Stimulated activated CD8-positive, alpha-beta memory T cell treated with anti-CD3 and anti-CD28 coated beads, Interleukin-2, amount 100 ng/mL, for 48 hours (primary cell): ENCODE data around the gene CTCFL.
"Not testable (repeated sequence)": the region's sequence is repeated elsewhere in the genome, so short reads cannot be mapped to it uniquely, and the experiment has no call there.

Experiments
- DNase-seq, 2 donors: peaks; one replicate each; pipeline ENCODE4 v3.0.0-alpha.2; 2020; ENCODE audit warnings: low read depth in 2 of 2

The CTCFL gene

GRCh38 chr20:57508831-57509230, 16.1 kb downstream of the CTCFL start:
- DNase-seq = no peak

- DNase-seq = no peak
Observed at GRCh38 chr20:57508381-57508780, 16.6 kb downstream of the CTCFL start.

- no peak for DNase-seq
Observed at GRCh38 chr20:57507477-57507876, 17.5 kb downstream of the CTCFL start.

GRCh38 chr20:57505979-57506378, 19.0 kb downstream of the CTCFL start:
- no peak for DNase-seq

- DNase-seq = no peak
Observed at GRCh38 chr20:57504411-57504810, 20.5 kb downstream of the CTCFL start.

- no peak for DNase-seq
Observed at GRCh38 chr20:57503035-57503658, 21.8 kb downstream of the CTCFL start.

- DNase-seq = no peak
Observed at GRCh38 chr20:57502336-57502700, 22.6 kb downstream of the CTCFL start.

GRCh38 chr20:57501461-57502335, 23.2 kb downstream of the CTCFL start:
- no peak for DNase-seq

GRCh38 chr20:57500962-57501361, 24.0 kb downstream of the CTCFL start:
- no peak for DNase-seq

GRCh38 chr20:57500235-57500634, 24.7 kb downstream of the CTCFL start:
- no peak for DNase-seq

GRCh38 chr20:57499676-57500075, 25.3 kb downstream of the CTCFL start:
- no peak for DNase-seq

- peak; percentile 15 to 21 for DNase-seq
Observed at GRCh38 chr20:57498425-57499400, 26.2 kb downstream of the CTCFL start.

GRCh38 chr20:57496592-57496991, 28.3 kb downstream of the CTCFL start:
- no peak for DNase-seq

- DNase-seq = no peak
Observed at GRCh38 chr20:57495978-57496377, 29.0 kb downstream of the CTCFL start.

- no peak for DNase-seq
Observed at GRCh38 chr20:57493091-57493615, 31.8 kb downstream of the CTCFL start.

- DNase-seq = no peak
Observed at GRCh38 chr20:57491373-57491772, 33.6 kb downstream of the CTCFL start.

- DNase-seq = not testable (repeated sequence)
Observed at GRCh38 chr20:57488277-57488676, 36.7 kb downstream of the CTCFL start.

GRCh38 chr20:57485770-57486169, 39.2 kb downstream of the CTCFL start:
- no peak for DNase-seq

- no peak for DNase-seq
Observed at GRCh38 chr20:57484772-57485171, 40.2 kb downstream of the CTCFL start.

GRCh38 chr20:57483287-57484050, 41.5 kb downstream of the CTCFL start:
- DNase-seq = no peak

- DNase-seq = no peak
Observed at GRCh38 chr20:57482796-57483195, 42.1 kb downstream of the CTCFL start.
